NCI-H2227 treated with DMSO at 0.1 percent for 48 hours (cell line): ENCODE measurements around the gene C1orf21.

Experiments
- DNase-seq: peaks from one replicate; lab custom pipeline; 2025; lab: John Stamatoyannopoulos, UW

C1orf21 gene

GRCh38 chr1:184626076-184627006 lies 239.5 kb downstream of the C1orf21 start:
- DNase-seq = no peak

GRCh38 chr1:184627007-184627341 lies 240.1 kb downstream of the C1orf21 start:
- DNase-seq = no peak

GRCh38 chr1:184629266-184629665 lies 242.4 kb downstream of the C1orf21 start:
- DNase-seq = no peak

- no peak for DNase-seq
Measured at GRCh38 chr1:184630679-184631060, 243.8 kb downstream of the C1orf21 start.

- no peak for DNase-seq
Measured at GRCh38 chr1:184632415-184633175, 245.8 kb downstream of the C1orf21 start.

- no peak for DNase-seq
Measured at GRCh38 chr1:184633785-184634184, 247.0 kb downstream of the C1orf21 start.

- DNase-seq = no peak
Measured at GRCh38 chr1:184634296-184634695, 247.5 kb downstream of the C1orf21 start.

- no peak for DNase-seq
Measured at GRCh38 chr1:184635347-184635979, 248.6 kb downstream of the C1orf21 start.

- no peak for DNase-seq
Measured at GRCh38 chr1:184635980-184636431, 249.2 kb downstream of the C1orf21 start.

GRCh38 chr1:184637664-184638240 lies 250.9 kb downstream of the C1orf21 start:
- no peak for DNase-seq

- no peak for DNase-seq
Measured at GRCh38 chr1:184639205-184639604, 252.4 kb downstream of the C1orf21 start.

- DNase-seq = no peak
Measured at GRCh38 chr1:184640505-184640904, 253.7 kb downstream of the C1orf21 start.

- no peak for DNase-seq
Measured at GRCh38 chr1:184641894-184642293, 255.1 kb downstream of the C1orf21 start.

- no peak for DNase-seq
Measured at GRCh38 chr1:184643661-184644060, 256.8 kb downstream of the C1orf21 start.

GRCh38 chr1:184644771-184645170 lies 257.9 kb downstream of the C1orf21 start:
- no peak for DNase-seq

- DNase-seq = no peak
Measured at GRCh38 chr1:184646178-184646701, 259.4 kb downstream of the C1orf21 start.

- DNase-seq = no peak
Measured at GRCh38 chr1:184646824-184647223, 260.0 kb downstream of the C1orf21 start.

GRCh38 chr1:184647471-184647870 lies 260.6 kb downstream of the C1orf21 start:
- DNase-seq = no peak

GRCh38 chr1:184648160-184648855 lies 261.5 kb downstream of the C1orf21 start:
- DNase-seq = no peak

- no peak for DNase-seq
Measured at GRCh38 chr1:184648856-184649201, 262.0 kb downstream of the C1orf21 start.

GRCh38 chr1:184649451-184649888 lies 262.6 kb downstream of the C1orf21 start:
- no peak for DNase-seq
